Measurements from ENCODE around the gene MAMDC2. TPM values are rescaled to one million over a fixed set of nuclear protein-coding genes. Genes with fewer than 3 reads are reported as not detected.
"Not testable (repeated sequence)": the region's sequence is repeated elsewhere in the genome, so short reads cannot be mapped to it uniquely, and the experiment has no call there.

MAMDC2 gene
- total RNA-seq, 4 donors from 2014 or later = 4.9 to 9.9 (median 8.7) TPM

DNA sequence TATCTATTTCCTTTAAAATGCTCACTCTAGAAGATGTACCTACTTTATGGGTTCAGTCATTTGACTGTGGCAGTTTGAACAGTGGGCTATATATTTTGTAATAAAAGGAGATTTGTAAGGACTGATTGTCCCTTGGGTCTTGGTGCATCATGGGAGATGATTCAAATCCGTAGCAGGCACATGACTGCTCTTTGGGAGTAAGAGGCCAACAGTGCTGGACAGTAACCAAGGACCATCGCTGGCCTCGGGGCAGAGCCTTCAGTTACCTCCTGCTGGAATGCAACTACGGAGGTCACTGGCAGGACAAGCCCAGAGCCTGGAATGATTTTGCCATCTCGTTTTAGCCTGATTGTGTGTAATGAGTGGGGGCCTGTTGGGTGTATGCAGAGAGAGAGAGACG, 7.0 kb upstream of the MAMDC2 start:
- no peak for ATAC-seq

DNA sequence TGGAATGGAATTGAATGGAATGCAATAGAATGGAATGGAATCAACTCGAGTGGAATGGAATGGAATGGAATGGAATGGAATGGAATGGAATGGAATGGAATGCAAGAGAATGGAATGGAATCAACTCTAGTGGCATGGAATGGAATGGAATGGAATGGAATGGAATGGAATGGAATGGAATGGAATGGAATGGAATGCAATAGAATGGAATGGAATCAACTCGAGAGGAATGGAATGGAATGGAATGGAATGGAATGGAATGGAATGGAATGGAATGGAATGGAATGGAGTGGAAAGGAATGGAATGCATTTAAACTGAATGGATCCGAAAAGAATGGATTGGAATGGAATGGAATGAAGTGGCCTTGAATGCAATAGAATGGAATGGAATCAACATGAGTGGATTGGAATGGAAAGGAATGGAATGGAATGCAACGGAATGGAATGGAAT, 5.5 kb upstream of the MAMDC2 start:
- intact Hi-C loops (cut with DNase I; ENCODE audit: low total_unique reads); in situ Hi-C loops (cut with MboI; ENCODE audit: low sequenced_read_pairs in 4 of 4); H3K4me1 ChIP-seq: not testable (repeated sequence)

More for the DNA sequence above, 7.0 kb upstream of the MAMDC2 start:
- in situ Hi-C loops (cut with MboI; ENCODE audit: low sequenced_read_pairs in 4 of 4) = no loop called here
- no peak for TF ChIP-seq POLR2A (IDR thresholded peaks at IDR 0.05)
- TF ChIP-seq, protein P1, sequence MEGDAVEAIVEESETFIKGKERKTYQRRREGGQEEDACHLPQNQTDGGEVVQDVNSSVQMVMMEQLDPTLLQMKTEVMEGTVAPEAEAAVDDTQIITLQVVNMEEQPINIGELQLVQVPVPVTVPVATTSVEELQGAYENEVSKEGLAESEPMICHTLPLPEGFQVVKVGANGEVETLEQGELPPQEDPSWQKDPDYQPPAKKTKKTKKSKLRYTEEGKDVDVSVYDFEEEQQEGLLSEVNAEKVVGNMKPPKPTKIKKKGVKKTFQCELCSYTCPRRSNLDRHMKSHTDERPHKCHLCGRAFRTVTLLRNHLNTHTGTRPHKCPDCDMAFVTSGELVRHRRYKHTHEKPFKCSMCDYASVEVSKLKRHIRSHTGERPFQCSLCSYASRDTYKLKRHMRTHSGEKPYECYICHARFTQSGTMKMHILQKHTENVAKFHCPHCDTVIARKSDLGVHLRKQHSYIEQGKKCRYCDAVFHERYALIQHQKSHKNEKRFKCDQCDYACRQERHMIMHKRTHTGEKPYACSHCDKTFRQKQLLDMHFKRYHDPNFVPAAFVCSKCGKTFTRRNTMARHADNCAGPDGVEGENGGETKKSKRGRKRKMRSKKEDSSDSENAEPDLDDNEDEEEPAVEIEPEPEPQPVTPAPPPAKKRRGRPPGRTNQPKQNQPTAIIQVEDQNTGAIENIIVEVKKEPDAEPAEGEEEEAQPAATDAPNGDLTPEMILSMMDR (IDR thresholded peaks at IDR 0.05 in 4 of 5, conservative IDR thresholded peaks at IDR 0.05 in 1 of 5) = no peak
- no peak for DNase-seq
- peaks cover 0 to 3% of the 10 kb centered on the region in 2 donors for H3K4me1 ChIP-seq
- H3K9me3 ChIP-seq = no peaks in the 10 kb centered on the region
- no peak overlapping the region for H3K27ac ChIP-seq
- no peak overlapping the region for H3K4me3 ChIP-seq
- no peaks in the 10 kb centered on the region for H3K36me3 ChIP-seq
- H3K27me3 ChIP-seq = no peaks in the 10 kb centered on the region
- intact Hi-C loops (cut with DNase I; ENCODE audit: low total_unique reads) = no loop called here

DNA sequence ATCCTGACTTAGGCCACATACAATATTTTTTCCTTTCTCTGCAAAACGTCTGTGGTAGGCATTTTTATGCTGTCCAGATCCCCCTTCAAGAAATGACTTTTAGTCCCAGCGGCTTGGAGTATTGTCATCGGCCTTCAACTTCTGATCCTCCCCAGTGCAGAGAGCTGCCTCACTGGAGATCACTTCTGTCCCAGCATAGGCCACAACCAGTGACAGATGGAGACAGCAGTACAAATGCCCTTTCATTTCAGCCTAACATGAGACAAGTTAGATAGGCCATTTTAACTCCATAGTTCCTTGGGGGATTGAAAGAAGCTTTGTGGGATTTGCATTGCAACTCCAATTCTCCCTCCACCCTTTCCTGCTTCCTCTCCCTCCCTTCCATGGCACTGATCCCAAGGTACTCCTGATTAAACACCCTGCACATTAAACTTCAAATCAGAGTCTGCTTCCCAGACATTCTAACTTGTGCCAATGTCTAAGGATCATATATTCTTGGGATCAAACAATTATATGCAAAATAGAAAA, 3.2 kb upstream of the MAMDC2 start:
- in situ Hi-C loops (cut with MboI; ENCODE audit: low sequenced_read_pairs in 4 of 4) = no loop called here
- DNase-seq (no peak), ATAC-seq (no peak)
- TF ChIP-seq, protein P1 (IDR thresholded peaks at IDR 0.05 in 4 of 5, conservative IDR thresholded peaks at IDR 0.05 in 1 of 5) = no peak
- TF ChIP-seq POLR2A (IDR thresholded peaks at IDR 0.05) = no peak
- Histone ChIP-seq H3K9me3 (no peaks in the 10 kb centered on the region), H3K36me3 (no peaks in the 10 kb centered on the region), H3K27ac (no peak overlapping the region), H3K27me3 (no peaks in the 10 kb centered on the region), H3K4me3 (no peak overlapping the region), H3K4me1 (peaks cover 0 to 12% of the 10 kb centered on the region in 2 donors)
- intact Hi-C loops (cut with DNase I; ENCODE audit: low total_unique reads) = loop anchor here (10.0 kb wide), 1 partner anchor 66 kb away; no protein-coding TSS in a partner anchor

More for the DNA sequence above, 5.5 kb upstream of the MAMDC2 start:
- H3K4me3 ChIP-seq, ATAC-seq, H3K27me3 ChIP-seq, DNase-seq, H3K36me3 ChIP-seq, H3K27ac ChIP-seq, H3K9me3 ChIP-seq: not testable (repeated sequence)

DNA sequence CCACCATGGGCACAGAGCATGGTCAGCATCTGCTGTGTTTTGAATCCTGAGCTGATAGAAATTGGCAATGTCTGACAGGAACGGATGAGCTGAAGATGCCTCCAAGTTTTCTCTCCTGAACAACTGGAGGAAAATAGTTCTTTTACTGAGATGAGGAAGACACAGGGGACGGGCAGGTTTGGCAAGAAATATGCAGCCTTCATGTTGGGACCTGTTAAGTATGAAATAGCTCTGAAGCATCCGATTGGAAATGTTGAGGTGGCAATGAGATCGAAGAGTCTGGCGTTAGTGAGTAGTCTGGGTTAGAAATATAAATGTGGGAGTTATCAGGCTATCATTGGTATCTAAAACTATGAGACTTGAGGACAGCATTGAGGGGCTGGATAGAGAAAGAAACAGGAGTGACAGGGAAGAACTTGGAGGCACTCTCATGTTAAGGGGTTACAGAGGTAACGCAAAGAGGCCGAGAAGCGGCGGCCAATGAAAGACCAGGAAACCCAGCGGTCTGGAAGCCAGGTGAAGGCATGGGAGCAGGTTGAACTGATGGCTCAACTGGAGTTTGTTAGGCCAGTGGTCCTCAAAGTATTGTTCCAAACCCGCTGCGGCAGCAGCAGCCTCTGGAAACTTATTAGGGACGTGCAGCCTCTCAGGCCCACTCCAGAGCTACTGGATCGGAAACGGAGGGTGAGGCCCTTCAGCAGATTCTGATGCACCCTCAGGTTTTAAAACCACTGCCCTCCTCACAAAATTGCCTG, 1.0 kb upstream of the MAMDC2 start:
- Histone ChIP-seq H3K9me3 (no peaks in the 10 kb centered on the region), H3K27ac (peak overlapping the region; percentile 66 to 75 (median 70)), H3K27me3 (no peaks in the 10 kb centered on the region), H3K4me1 (peaks cover 0 to 11% of the 10 kb centered on the region in 2 donors), H3K36me3 (no peaks in the 10 kb centered on the region), H3K4me3 (peak overlapping the region in 3 of 4 donors; percentile 56 to 80 (median 63))
- intact Hi-C loops (cut with DNase I; ENCODE audit: low total_unique reads) = loop anchor here (10.0 kb wide), 1 partner anchor 68 kb away; no protein-coding TSS in a partner anchor
- ATAC-seq (no peak), DNase-seq (no peak)
- in situ Hi-C loops (cut with MboI; ENCODE audit: low sequenced_read_pairs in 4 of 4) = no loop called here
- TF ChIP-seq, protein P1 (IDR thresholded peaks at IDR 0.05 in 4 of 5, conservative IDR thresholded peaks at IDR 0.05 in 1 of 5) = no peak
- no peak for TF ChIP-seq POLR2A (IDR thresholded peaks at IDR 0.05)

DNA sequence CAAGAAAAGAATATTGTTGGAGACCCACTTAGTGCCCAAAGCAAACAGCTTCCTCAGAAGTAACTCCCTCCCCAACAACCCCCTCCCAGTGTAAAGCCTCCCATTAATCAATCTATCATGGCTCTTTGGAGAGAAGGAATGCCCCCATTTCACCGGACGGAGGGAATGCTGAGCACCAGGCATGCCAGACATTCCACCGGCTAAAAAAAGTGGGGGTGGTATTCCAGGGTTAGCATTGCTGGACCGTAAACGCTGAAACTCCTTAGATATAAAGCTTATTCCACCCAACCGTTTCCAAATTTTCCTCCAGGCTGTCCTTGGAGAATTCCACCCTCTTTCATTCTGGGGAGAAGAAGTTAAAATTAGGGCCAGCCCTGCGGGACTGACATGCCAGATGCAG, 363 bp upstream of the MAMDC2 start:
- Histone ChIP-seq H3K27me3 (no peaks in the 10 kb centered on the region), H3K27ac (peak overlapping the region; percentile 66 to 75 (median 70)), H3K36me3 (no peaks in the 10 kb centered on the region), H3K4me1 (peaks cover under 1 to 18% of the 10 kb centered on the region in 2 donors), H3K9me3 (no peaks in the 10 kb centered on the region), H3K4me3 (peak overlapping the region; percentile 56 to 80 (median 64))
- intact Hi-C loops (cut with DNase I; ENCODE audit: low total_unique reads) = loop anchor here (10.0 kb wide), 1 partner anchor 68 kb away; no protein-coding TSS in a partner anchor
- DNase-seq = no peak
- in situ Hi-C loops (cut with MboI; ENCODE audit: low sequenced_read_pairs in 4 of 4) = no loop called here
- no peak for ATAC-seq
- no peak for TF ChIP-seq POLR2A (IDR thresholded peaks at IDR 0.05)
- TF ChIP-seq, protein P1 (IDR thresholded peaks at IDR 0.05 in 4 of 5, conservative IDR thresholded peaks at IDR 0.05 in 1 of 5) = no peak

Data from gastrocnemius medialis (tissue), 4 donors.